Fibroblast of mammary gland (primary cell): ENCODE data around the gene ADGRB2.

ENCODE experiments used
- DNase-seq: peaks from one replicate; pipeline ENCODE4 v3.0.0-alpha.2; 2010; ENCODE audit warnings: low read depth
- H3K4me3 ChIP-seq: 2 replicates; pipeline ENCODE4 v1.5.1; 2011; ENCODE audit warnings: low read depth, mild to moderate bottlenecking, low read length, moderate library complexity; ENCODE audit not compliant: control insufficient read depth
- TF ChIP-seq, protein P1 (sequence below): conservative IDR thresholded peaks from 2 replicates; pipeline ENCODE4 v1.5.1; 2011; ENCODE audit warnings: low read depth, low read length, inconsistent platforms; ENCODE audit not compliant: control insufficient read depth, insufficient read depth

The ADGRB2 gene

DNA sequence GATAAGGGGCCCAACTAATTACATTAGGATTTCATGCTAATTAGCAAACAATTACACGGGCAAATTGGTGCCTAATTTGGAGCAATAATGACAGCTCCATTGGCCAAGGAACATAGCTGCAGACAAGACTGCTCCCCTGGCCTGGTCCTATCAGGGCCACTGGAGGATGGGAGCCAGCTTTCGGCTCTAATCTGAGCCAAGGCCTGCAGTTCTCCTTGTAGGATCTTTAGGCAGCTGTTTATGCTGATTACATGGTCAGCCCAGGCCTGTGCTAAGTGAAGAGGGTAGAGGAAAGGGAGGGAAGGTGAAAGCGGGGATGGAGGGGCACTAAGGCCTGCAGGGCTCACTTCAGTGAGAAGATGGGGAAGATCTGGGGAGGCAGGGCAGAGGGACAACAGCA lies 12.4 kb upstream of the ADGRB2 start:
- no peak overlapping the region for H3K4me3 ChIP-seq
- DNase-seq, result no peak
- TF ChIP-seq, protein P1, sequence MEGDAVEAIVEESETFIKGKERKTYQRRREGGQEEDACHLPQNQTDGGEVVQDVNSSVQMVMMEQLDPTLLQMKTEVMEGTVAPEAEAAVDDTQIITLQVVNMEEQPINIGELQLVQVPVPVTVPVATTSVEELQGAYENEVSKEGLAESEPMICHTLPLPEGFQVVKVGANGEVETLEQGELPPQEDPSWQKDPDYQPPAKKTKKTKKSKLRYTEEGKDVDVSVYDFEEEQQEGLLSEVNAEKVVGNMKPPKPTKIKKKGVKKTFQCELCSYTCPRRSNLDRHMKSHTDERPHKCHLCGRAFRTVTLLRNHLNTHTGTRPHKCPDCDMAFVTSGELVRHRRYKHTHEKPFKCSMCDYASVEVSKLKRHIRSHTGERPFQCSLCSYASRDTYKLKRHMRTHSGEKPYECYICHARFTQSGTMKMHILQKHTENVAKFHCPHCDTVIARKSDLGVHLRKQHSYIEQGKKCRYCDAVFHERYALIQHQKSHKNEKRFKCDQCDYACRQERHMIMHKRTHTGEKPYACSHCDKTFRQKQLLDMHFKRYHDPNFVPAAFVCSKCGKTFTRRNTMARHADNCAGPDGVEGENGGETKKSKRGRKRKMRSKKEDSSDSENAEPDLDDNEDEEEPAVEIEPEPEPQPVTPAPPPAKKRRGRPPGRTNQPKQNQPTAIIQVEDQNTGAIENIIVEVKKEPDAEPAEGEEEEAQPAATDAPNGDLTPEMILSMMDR, result no peak

DNA sequence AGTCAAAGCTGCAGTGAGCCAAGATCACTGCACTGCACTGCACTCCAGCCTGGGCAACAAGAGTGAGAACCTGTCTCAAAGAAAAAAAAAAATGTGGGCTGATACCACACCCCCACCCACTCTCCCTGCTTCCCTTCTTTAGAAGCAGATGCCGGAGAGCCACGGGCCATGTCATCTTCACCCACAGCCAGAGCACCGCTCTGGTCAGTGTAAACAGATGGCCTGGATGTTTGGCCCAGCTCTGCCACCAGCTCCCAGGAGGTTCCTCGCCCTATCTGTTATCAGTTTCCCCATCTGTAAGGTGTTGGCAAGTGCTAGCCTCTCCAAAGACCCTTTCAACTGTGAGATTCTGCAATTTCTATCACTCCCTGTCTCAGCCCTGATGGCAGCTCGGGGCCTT lies 11.9 kb upstream of the ADGRB2 start:
- TF ChIP-seq, protein P1, result no peak
- no peak for DNase-seq
- H3K4me3 ChIP-seq, result no peak overlapping the region

DNA sequence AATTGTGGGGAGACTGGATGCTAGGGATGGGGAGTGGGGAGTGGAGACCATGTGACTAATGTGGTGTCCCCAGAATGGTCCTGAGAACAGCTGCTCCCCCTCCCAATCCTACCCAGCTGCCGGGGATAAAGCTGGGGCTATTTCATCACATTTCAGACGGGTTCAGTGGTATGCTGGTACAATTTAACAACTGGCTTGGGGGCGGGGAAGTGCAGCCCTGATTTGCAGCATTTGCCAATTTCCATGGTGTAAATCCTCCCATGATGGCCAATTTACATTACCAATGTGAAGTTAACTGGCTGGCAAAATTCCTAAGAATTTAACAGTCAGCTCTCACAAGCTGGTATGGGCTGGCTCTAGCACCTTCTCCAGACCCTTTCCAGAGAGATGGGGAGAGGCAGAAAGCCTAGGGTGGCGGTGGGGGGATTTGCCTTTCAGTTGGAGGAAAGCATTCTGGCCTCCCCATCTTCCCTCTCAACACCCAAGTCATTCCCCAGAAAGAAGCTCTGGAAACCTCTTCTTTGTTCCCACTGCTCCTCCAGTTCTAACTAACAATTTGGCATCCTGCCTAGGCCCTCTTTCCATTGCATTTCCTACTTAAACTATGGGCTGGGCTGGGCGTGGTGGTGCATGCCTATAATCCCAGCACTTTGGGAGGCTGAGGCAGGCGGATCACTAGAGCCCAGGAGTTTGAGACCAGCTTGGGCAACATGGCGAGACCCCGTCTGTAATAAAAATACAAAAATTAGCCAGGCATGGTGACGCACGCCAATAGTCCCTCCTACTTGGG lies 11.3 kb upstream of the ADGRB2 start:
- TF ChIP-seq, protein P1, result no peak
- H3K4me3 ChIP-seq, result no peak overlapping the region
- DNase-seq, result no peak

DNA sequence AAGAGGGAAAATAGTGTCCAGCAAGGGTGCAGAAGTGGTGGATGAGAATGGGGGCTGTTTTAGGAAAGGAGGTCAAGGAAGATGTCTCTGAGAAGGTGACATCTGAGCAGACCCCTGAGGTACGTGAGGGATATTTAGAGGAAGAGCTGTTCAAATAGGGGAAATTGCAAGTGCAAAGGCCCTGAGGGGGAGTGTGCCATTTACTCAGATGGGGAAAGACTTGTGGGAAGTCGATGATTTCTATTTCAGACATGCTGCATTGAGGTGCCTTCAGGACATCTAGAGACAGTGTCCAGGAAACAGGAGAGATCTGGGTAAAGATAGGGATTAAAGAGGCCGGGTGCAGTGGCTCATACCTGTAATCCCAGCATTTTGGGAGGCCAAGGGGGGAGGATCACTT lies 10.4 kb upstream of the ADGRB2 start:
- no peak overlapping the region for H3K4me3 ChIP-seq
- TF ChIP-seq, protein P1, result no peak
- no peak for DNase-seq

DNA sequence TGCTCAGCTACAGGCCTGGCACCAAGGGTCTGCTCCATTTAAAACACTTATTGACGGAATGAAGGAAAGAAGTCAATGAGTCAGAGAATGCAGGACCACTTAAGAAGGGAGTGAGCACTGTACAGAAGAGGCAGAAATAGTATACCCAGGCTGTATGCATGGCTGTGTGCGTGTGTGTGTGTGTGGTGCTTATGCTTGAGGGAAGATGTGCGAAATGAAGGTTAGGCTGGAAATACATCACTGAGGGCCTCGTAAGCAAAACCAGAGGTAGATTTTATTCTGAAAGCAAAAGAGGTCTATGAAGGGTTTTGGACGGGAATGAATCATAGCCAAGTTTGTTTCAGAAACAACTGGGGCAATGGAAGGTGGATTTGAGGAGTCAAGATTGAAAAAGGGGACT lies 9.7 kb upstream of the ADGRB2 start:
- no peak for DNase-seq
- TF ChIP-seq, protein P1, result no peak
- no peak overlapping the region for H3K4me3 ChIP-seq

DNA sequence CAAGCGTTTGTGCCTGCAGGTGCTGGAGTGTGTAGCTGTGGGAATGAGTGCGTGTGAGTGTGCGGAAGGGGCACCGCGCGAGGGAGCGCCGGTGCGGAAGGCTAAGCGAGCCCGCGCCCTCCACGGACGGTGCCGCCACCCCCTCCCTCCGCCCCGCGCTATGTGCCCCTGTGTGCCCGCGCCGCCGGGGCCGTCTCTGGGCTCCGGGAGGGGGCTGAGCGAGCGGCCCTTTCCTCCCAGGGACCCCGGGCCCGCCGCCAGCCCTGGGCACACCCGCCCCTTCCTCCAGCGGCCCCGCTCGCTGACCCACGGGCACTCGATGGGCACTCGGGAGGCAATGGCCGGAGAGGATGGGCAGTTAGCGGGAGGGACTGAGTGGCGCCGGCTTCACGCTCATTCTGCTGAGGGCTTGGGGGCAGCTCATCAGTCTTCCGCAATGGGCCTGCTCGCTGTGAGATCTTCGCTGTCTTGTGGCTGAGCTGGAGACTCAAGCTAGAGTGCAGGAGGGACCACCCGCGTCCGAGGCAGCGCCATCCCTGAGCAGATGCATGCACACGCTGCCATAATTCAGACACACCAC lies 8.6 kb upstream of the ADGRB2 start:
- H3K4me3 ChIP-seq, result no peak overlapping the region
- TF ChIP-seq, protein P1, result no peak

More for the DNA sequence above, 8.6 kb upstream of the ADGRB2 start:
- no peak for DNase-seq
